Gastroesophageal sphincter (tissue), 3 donors: ENCODE results near the gene TTLL3.
"Not testable (repeated sequence)": the region's sequence is repeated elsewhere in the genome, so short reads cannot be mapped to it uniquely, and the experiment has no call there.

Experiments
- POLR2AphosphoS5 ChIP-seq: sonication (generic); formaldehyde crosslinking; IDR thresholded peaks from one replicate; pipeline ENCODE4 v1.6.1; 2017; ENCODE audit warnings: antibody characterized with exemption
- TF ChIP-seq, protein P1 (sequence below), 4 experiments: fragments of 200-600 bp in 2 of 4; fragments of 450-650 bp in 2 of 4; sonication (generic) in 1 of 4; IDR thresholded peaks; one replicate each; pipeline ENCODE4 v1.5.1; 2017 to 2019; ENCODE audit warnings: antibody characterized with exemption in 4 of 4, mild to moderate bottlenecking in 2 of 4, moderate library complexity in 2 of 4

DNA sequence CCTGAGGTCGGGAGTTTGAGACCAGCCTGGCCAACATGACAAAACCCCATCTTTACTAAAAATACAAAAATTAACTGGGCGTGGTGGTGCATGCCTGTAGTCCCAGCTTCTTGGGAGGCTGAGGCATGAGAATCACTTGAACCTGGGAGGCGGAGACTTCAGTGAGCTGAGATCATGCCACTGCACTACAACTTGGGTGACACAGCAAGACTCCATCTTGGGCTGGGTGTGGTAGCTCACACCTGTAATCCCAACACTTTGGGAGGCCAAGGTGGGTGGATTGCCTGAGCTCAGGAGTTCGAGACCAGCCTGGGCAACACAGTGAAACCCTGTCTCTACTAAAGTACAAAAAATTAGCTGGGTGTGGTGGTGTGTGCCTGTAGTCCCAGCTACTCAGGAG lies 66.2 kb downstream of the TTLL3 start:
- TF ChIP-seq, protein P1, sequence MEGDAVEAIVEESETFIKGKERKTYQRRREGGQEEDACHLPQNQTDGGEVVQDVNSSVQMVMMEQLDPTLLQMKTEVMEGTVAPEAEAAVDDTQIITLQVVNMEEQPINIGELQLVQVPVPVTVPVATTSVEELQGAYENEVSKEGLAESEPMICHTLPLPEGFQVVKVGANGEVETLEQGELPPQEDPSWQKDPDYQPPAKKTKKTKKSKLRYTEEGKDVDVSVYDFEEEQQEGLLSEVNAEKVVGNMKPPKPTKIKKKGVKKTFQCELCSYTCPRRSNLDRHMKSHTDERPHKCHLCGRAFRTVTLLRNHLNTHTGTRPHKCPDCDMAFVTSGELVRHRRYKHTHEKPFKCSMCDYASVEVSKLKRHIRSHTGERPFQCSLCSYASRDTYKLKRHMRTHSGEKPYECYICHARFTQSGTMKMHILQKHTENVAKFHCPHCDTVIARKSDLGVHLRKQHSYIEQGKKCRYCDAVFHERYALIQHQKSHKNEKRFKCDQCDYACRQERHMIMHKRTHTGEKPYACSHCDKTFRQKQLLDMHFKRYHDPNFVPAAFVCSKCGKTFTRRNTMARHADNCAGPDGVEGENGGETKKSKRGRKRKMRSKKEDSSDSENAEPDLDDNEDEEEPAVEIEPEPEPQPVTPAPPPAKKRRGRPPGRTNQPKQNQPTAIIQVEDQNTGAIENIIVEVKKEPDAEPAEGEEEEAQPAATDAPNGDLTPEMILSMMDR (IDR thresholded peaks at IDR 0.05) = not testable (repeated sequence)
- not testable (repeated sequence) for TF ChIP-seq POLR2AphosphoS5
